CD4-positive, alpha-beta T cell treated with Interleukin-10 for 1 hour (primary cell): Measurements from ENCODE around the gene MVD.

Experiments
- DNase-seq: peaks from one replicate; pipeline ENCODE4 v3.0.0-alpha.2; 2020

Gene MVD

DNA sequence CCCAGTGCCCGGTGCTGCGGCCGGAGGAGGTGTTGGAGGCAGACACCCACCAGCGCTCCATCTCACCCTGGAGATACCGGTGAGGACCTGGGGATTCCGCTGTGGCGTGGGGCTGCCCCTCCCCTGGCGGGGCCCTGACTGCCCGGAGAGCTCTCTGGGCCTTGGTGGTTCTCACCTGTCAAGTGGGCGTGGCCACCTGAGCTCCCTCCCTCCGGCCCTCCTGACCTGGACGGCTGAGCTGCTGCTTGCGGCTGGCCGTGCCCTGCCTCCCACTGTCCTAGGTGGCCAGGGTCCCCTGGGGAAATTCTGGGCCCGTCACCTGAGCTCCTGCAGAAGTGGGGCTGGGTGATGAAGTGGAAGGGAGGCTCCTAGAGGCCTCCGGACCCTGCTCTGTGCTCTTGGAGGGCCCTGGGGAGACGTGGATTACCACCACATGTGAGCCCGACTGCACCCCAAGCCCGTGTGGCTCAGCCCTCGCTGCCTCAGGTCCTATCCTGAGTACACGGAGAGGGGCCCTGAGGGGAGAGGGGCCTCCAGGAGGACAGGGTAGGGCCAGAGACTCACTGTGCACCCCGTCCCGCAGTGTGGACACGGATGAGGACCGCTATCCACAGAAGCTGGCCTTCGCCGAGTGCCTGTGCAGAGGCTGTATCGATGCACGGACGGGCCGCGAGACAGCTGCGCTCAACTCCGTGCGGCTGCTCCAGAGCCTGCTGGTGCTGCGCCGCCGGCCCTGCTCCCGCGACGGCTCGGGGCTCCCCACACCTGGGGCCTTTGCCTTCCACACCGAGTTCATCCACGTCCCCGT is 23.5 kb downstream of the MVD start:
- no peak for DNase-seq

DNA sequence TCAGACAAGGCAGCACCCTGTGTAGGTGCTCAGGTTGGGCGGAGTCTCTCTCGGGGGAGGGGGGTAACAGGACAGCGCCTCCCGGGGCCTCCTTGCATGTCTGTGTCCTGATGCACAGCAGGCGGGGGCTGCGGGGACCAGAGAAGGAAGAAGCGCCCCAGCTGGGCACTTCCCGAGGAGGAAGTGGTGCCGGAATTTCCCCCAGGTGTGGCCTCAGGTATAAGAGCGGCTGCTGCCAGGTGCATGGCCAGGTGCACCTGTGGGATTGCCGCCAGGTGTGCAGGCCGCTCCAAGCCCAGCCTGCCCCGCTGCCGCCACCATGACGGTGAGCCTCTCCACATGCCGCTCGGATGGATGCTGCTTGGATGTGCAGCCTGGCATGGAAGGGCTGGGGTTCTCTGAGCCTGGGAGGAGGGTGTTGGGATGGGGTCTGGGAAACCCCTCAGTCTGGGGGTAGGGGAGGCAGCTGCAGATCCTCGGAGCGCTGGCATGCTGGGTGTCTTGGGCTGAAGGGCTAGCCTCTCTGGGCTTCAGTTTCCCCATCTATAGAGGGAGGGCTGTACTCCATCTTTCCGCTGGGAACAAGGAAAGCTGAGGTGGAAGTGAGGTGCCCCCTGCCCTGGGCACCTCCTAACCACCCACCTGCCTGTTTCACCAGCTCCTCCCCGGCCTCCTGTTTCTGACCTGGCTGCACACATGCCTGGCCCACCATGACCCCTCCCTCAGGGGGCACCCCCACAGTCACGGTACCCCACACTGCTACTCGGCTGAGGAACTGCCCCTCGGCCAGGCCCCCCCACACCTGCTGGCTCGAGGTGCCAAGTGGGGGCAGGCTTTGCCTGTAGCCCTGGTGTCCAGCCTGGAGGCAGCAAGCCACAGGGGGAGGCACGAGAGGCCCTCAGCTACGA is 24.3 kb downstream of the MVD start, which contains the start of gene IL17C:
TSS of gene IL17C (plus strand) at position 250 of the 908 bp plus-strand sequence. CDS start at position 320, 70 bp downstream.
- peak; percentile 43 for DNase-seq

- no peak for DNase-seq
Observed at GRCh38 chr16:88636488-88637265, 26.2 kb downstream of the MVD start.

DNA sequence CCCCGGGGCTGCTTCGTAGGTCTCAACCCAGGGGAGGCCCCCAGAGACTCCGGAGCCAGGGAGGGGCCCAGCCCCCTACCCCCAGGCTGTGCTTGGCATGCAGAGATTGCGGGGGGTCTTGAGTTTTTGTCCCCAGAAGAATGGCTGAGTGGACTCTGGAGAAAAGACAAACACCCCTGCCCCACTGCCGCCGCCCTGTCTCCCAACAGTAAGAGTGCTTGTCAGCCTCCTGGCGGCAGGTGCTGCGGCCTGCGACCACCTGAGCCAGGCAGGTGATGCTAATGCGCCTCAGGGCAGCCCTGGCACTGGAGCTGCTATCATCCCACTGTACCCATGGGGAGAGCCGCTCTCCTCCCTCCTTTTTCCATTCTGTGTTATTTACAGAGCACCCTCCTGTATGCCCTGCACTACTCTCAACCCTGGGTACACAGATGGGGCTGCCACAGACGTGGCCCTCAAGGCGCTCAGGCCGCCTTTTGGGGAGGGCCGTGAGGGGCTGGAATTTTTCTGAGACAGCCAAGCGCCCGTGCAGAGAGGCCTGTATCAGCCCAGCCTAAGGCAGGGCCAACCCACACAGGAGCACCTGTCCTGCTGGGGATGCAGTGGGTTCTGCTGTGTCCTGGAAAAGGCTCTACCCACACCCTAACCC is 27.1 kb downstream of the MVD start:
- DNase-seq, result no peak

- DNase-seq, result no peak
Observed at GRCh38 chr16:88634994-88635670, 27.8 kb downstream of the MVD start.

DNA sequence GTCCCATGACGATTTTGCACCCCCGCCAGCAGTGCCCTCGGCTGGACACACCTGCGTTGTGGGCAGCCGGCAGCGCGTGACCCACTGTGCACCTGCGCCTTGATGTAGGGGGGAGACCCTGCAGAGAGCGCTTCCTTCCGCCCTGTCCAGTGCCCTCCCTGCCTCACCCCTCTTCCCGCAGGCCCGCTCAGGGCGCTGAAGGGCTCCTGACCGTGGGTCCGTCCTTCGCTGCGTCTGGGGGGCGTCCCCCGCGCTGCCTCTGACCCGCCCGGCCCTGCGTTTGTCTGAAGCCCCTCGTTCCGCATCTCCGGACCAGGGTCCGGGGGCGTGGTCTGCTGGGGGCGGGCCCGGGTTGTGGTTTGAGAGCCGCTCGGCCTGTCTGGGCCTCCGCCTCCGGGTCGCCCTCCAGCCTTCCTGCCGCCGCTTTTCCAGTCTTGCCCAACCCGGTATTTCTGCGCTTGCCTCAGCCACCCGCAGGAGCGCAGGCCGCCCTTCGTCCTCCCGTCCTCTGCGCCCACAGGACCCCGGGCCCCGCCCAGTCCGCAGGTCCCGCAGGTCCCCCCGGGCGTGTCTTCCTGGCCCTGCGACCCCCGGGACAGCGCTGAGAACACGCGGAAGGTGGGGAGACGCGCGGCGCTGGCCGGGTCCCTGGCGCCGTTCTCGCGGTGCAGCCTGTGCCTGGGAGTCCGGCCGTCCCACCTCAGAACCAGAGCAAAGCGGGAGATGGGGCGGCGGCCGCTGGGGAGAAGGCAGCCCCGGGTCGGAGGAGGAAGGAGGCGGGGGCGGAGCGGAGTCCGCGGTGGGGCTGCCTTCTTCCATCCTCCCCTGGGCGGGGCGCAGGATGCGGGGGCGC is 28.5 kb downstream of the MVD start:
- peak; percentile 58 for DNase-seq

DNA sequence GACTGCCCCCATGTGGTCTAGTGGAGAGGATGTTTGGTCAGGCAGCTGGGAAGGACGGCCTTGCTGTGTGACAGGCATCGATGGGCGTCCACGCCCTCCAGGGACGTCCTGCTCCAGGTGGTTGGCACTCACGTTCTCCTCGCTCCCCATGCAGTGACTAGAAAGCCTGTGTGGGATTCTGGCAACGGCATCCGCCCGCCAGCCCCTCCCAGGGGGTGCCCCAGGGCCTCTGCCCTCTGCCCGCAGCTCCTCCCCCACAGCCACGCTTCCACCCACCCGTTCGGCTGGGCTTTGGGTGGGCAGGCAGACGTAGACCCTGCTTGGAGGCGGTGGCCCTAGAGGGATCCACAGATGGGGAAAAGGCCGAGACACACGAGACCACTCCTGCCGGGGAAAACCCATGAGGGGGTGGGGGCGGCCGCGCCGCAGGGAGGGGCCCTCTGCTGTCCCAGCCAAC is 29.2 kb downstream of the MVD start:
- DNase-seq, result peak; percentile 70

DNA sequence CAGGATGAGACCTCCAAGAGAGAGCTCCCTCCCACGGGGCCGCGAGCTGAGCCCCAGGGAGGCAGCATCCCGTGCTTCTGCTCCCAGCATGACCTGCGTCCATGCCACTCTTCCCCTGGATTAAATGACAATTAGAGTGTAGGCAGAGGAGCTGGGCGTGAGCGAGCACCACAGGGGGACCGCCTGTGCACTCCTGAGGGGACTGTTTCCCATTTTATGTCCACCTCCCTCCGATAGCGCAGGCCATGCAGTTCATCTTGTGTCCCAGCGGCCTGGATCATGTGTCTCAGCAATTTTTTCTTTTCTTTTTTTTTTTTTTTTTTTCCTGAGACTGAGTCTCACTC is 30.3 kb downstream of the MVD start:
- no peak for DNase-seq

GRCh38 chr16:88631920-88632586 is 30.8 kb downstream of the MVD start:
- no peak for DNase-seq

- no peak for DNase-seq
Observed at GRCh38 chr16:88631384-88631783, 31.5 kb downstream of the MVD start.

GRCh38 chr16:88630941-88631340 is 31.9 kb downstream of the MVD start:
- no peak for DNase-seq

DNA sequence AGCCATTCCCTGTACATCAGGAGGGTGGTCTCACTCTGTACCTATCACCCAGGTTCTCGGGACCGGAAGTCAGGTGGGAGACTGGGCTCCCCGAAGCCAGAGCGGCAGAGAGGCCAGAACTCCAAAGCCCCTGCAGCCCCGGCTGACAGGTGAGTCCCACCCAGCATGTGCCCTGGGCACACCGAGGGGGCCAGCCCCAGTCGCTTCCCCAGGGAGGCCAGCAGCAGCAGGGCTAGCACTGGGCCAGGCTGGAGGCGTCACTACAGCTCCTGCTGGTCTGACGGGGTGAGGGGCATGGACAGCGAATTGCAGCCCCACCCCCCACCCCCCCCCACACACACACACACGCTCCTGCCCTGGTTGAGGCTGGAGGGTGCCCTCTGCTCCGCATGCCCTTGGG is 32.5 kb downstream of the MVD start:
- DNase-seq, result no peak

GRCh38 chr16:88629835-88630234 is 33.1 kb downstream of the MVD start:
- no peak for DNase-seq

DNA sequence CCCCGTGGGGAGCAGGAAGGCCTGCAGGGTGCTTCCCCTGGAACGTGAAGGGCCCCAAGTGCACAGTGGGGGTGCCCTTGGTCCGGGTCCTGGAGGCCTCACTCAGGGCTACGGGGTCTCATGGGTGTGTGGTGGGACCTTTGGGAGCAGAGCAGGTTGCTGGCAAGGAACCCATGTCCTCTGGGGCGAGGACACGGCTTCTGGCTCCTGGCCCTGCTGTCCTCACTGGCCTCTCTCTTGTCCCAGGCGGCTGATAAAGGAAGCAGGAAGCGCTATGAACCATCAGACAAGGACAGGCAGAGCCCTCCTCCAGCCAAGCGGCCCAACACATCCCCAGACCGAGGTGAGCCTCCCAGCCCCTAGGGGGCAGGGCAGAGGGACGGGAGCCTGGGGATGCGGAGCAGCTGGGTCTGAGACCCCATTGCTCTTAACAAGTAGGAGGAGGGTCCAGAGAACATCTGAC is 34.3 kb downstream of the MVD start:
- DNase-seq, result no peak

GRCh38 chr16:88627531-88628411 is 35.1 kb downstream of the MVD start:
- DNase-seq, result no peak

- DNase-seq, result no peak
Observed at GRCh38 chr16:88626646-88627045, 36.2 kb downstream of the MVD start.

DNA sequence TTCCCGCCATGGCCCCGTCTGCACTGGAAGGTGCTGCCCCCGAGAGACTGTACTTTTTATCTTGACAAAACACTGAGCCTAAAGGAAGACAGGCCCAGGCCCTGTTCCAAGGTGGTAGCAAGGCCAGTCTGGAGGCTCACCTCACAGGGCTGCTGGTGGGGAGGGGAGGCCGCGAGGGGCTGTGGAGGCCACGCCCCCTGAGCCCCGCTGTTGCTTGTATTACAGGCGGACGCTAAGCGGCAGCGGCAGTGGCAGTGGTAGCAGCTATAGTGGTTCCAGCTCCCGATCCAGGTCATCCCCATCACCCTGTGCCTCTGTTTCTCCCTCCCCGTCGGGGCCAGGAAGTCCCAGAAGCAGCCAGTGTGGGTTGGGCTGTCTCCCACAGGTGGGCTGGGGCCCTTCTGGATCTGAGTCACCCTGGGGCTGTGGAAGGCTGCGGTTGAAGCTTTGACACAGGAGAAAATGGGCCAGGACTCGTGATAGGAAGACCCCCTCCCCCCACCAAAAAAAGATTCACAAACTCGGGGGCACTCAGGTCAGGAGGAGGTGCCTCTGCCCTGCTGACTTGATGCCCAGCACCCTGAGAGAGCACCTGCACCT is 37.8 kb downstream of the MVD start:
- DNase-seq, result no peak

DNA sequence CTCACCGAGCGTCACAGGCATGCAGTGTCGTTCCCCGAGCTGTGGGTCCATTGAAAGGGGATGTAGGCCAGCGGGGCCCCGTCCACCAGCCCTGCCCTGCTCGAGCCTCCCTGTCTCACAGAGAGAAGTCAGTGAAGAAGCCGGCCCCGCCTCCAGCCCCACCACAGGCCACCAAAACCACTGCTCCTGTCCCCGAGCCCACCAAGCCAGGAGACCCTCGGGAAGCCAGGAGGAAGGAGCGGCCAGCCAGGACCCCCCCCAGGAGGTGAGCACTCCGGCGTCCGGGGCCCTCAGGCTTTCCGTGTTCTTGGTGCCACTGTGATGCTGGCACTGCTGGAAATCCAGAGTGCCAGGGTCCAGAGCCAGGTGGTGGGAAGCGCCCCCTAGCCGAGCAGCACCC is 38.4 kb downstream of the MVD start:
- no peak for DNase-seq

- DNase-seq, result no peak
Observed at GRCh38 chr16:88623858-88624257, 39.0 kb downstream of the MVD start.
